Tongue (tissue), 2 donors: ENCODE results near the gene GRM1. TPM values are rescaled to one million over a fixed set of nuclear protein-coding genes. Genes with fewer than 3 reads are reported as not detected.

Experiments
- DNase-seq: peaks from one replicate; pipeline ENCODE4 v3.0.0-alpha.2; 2015
- total RNA-seq: library from RNA; depleted of rRNA; stranded (reverse); fragments of >200 nt; gene quantifications from one replicate; pipeline ENCODE4 v1.2.3, GENCODE V29; 2014

GRM1 gene
- not detected for total RNA-seq

GRCh38 chr6:146028851-146029572, at the start of gene GRM1:
TSS of gene GRM1 (plus strand) at chr6:146029062. CDS start at chr6:146029518, 456 bp downstream.
- no peak for DNase-seq

GRCh38 chr6:146009338-146009737, 19.5 kb upstream of the GRM1 start:
- DNase-seq: no peak

GRCh38 chr6:146014233-146014632, 14.6 kb upstream of the GRM1 start:
- no peak for DNase-seq

- no peak for DNase-seq
Measured at GRCh38 chr6:146017672-146018071, 11.2 kb upstream of the GRM1 start.

- DNase-seq: no peak
Measured at GRCh38 chr6:146026873-146027272, 2.0 kb upstream of the GRM1 start.

GRCh38 chr6:146027586-146028251, 1.1 kb upstream of the GRM1 start:
- DNase-seq: peak; percentile 2

GRCh38 chr6:146028252-146028795, 538 bp upstream of the GRM1 start:
- peak; percentile 83 for DNase-seq

GRCh38 chr6:146029573-146030184, 817 bp downstream of the GRM1 start:
- DNase-seq: no peak

GRCh38 chr6:146032387-146032786, 3.5 kb downstream of the GRM1 start:
- no peak for DNase-seq

- DNase-seq: no peak
Measured at GRCh38 chr6:146040360-146040759, 11.5 kb downstream of the GRM1 start.

GRCh38 chr6:146041282-146041681, 12.4 kb downstream of the GRM1 start:
- peak; percentile 16 for DNase-seq

GRCh38 chr6:146047371-146047770, 18.5 kb downstream of the GRM1 start:
- peak; percentile 68 for DNase-seq

GRCh38 chr6:146050168-146050567, 21.3 kb downstream of the GRM1 start:
- no peak for DNase-seq

GRCh38 chr6:146056506-146056905, 27.6 kb downstream of the GRM1 start:
- peak; percentile 6 for DNase-seq

GRCh38 chr6:146065690-146066089, 36.8 kb downstream of the GRM1 start:
- DNase-seq: no peak

GRCh38 chr6:146066506-146066905, 37.6 kb downstream of the GRM1 start:
- DNase-seq: no peak

- no peak for DNase-seq
Measured at GRCh38 chr6:146071781-146072180, 42.9 kb downstream of the GRM1 start.

- DNase-seq: no peak
Measured at GRCh38 chr6:146077992-146078391, 49.1 kb downstream of the GRM1 start.

GRCh38 chr6:146087386-146087785, 58.5 kb downstream of the GRM1 start:
- no peak for DNase-seq

GRCh38 chr6:146090474-146090873, 61.6 kb downstream of the GRM1 start:
- no peak for DNase-seq

GRCh38 chr6:146092961-146093686, 64.3 kb downstream of the GRM1 start:
- DNase-seq: no peak

- no peak for DNase-seq
Measured at GRCh38 chr6:146095481-146095880, 66.6 kb downstream of the GRM1 start.

GRCh38 chr6:146097586-146097985, 68.7 kb downstream of the GRM1 start:
- DNase-seq: no peak
